Renal pelvis (tissue), 3 donors: ENCODE results near the gene TACSTD2. TPM values are rescaled to one million over a fixed set of nuclear protein-coding genes. Genes with fewer than 3 reads are reported as not detected.

ENCODE experiments used
- polyA plus RNA-seq, 3 donors: library from polyadenylated mRNA; unstranded; fragments of 120-200 nt; gene quantifications; one replicate each; pipeline ENCODE4 v1.2.1, GENCODE V29; 2013; ENCODE audit not compliant: insufficient read length in 3 of 3

The TACSTD2 gene
- polyA plus RNA-seq, 3 donors: 23.6 to 38.8 (median 36.9) TPM

Other genes with a start within 250 kb of the TACSTD2 start
- gene OMA1, start 30.5 kb downstream of the TACSTD2 start, polyA plus RNA-seq: 10 to 100 TPM; 33.8 to 35.8 (median 35.3) TPM
- 10 to 100 TPM; 21.8 to 48.6 (median 48.0) TPM for gene MYSM1, start 122.8 kb upstream of the TACSTD2 start, polyA plus RNA-seq
- gene JUN, start 206.8 kb upstream of the TACSTD2 start, polyA plus RNA-seq: 10 to 100 TPM; 71.7 to 96.1 (median 79.8) TPM